HG03066 (cell line): ENCODE data around the gene ZFP3.
"Not testable (repeated sequence)": the region's sequence is repeated elsewhere in the genome, so short reads cannot be mapped to it uniquely, and the experiment has no call there.

Source experiments
- ATAC-seq: cut with Tn5 transposase; IDR thresholded peaks from one replicate; pipeline ENCODE4 v1.9.1; 2021; ENCODE audit warnings: low read depth; ENCODE audit not compliant: unreplicated experiment

Gene ZFP3

DNA sequence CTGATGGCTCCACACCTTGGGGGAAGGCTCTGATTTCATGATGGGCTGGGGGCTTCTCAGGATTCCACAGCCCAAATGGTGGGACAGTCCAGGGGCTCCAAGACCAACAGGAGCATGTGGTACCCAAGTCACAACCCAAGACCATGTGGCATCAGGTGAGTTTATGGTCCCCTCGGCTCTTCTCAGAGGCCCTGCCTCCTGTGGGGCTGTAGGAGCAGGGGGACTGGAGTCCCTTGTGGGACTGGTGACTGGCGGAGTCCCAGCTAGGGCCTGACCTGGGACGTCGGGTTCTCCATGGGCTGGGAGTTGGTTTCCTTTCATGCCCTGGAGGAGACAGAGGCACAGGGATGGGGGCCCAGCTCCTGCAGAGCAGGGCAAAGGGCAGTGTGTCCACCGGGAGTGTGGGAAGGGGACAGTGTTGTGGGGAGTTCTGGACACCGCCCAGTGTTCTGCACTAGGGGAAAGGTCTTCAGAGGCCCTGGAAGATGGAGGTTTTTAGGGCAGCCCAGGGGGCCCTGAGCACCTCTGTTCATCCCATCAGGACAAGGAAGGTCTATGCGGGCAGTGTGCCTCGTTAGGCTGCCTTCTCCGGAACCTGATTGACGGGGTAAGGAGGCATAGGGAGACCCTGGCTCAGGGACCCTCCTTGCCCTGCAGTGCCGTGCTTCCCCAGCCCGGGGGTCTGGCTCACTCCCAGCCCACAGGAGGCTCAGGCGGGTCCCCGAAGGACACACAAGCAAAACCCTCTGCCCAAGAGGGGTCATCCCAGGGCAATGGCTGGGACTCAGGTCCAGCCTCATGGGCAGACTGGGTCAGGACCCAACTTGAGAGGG is 58.5 kb downstream of the ZFP3 start:
- ATAC-seq, result not testable (repeated sequence)

GRCh38 chr17:5137511-5138197 is 59.4 kb downstream of the ZFP3 start:
- not testable (repeated sequence) for ATAC-seq

GRCh38 chr17:5138198-5138544 is 59.9 kb downstream of the ZFP3 start:
- not testable (repeated sequence) for ATAC-seq

DNA sequence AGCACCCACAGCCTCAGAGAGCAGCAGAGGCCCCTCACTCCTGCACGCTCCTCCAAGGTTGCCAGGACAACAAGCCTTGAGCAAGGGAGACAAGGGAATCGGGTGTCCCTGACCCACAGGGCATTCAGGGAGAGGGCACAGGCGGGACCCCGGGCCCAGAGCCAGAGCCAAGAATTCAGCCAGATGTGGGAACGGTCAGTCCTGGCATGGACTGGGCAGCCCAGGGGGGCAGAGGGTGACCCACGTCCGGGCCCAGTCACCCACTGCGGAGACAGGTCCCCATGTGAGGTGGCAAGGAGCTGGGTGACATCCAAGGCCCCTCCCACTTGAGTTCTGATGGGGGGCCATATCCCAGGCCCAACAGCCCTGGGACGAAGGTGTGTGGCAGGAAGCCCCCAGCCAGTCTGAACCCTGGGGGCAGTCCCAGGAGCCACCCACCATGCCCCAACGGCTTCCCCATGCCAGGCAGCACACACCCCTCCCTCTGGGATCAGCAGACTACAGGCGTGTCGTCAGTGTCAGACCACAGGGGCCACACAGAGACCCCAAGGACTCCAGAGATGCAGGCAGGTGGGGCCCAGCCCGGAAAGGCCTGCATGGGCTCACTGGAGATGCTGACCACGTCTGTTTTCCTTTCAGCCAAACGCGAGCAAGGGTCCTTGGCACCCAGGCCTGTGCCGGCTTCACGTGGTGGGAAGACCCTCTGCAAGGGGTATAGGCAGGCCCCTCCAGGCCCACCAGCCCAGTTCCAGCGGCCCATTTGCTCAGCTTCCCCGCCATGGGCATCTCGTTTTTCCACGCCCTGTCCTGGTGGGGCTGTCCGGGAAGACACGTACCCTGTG is 60.6 kb downstream of the ZFP3 start:
- ATAC-seq, result no peak

GRCh38 chr17:5139458-5139732 is 61.1 kb downstream of the ZFP3 start:
- no peak for ATAC-seq

DNA sequence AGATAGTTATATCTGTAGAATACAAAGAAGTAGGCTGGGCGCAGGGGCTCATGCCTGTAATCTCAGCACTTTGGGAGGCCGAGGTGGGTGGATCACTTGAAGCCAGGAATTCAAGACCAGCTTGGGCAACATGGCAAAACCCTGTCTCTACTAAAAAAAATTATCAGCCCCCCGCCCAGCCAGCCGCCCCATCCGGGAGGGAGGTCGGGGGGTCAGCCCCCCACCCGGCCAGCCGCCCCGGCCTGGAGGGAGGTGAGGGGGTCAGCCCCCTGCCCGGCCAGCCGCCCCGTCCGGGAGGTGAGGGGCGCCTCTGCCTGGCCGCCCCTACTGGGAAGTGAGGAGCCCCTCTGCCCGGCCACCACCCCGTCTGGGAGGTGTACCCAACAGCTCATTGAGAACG is 64.6 kb downstream of the ZFP3 start:
- ATAC-seq, result not testable (repeated sequence)
